ENCODE results near the gene IFIT5.

The IFIT5 gene

GRCh38 chr10:89416465-89416864, 2.1 kb downstream of the IFIT5 start:
- H3K4me2 ChIP-seq (ENCODE audit: low read length) = no peak overlapping the region

GRCh38 chr10:89419548-89419947, 5.2 kb downstream of the IFIT5 start:
- Histone ChIP-seq H3K4me1 (ENCODE audit: control insufficient read depth, low read length) (peaks cover 7% of the 10 kb centered on the region), H3F3A (ENCODE audit: control insufficient read depth, insufficient read depth) (no peaks in the 10 kb centered on the region), H3K36me3 (ENCODE audit: control insufficient read depth, low read length) (no peaks in the 10 kb centered on the region), H3K9me2 (replicated peaks; ENCODE audit: control insufficient read depth, low read length) (no peaks in the 10 kb centered on the region), H3K27me3 (ENCODE audit: control insufficient read depth, low read length) (peaks cover 26% of the 10 kb centered on the region), H4K20me1 (ENCODE audit: control insufficient read depth, insufficient read depth, low read depth, low read length) (no peaks in the 10 kb centered on the region), H3K27ac (ENCODE audit: low read depth, low read length) (no peak overlapping the region), H3K4me2 (ENCODE audit: low read length) (no peak overlapping the region), H3K79me2 (ENCODE audit: control insufficient read depth, low read length) (no peaks in the 10 kb centered on the region), H3K9me3 (ENCODE audit: control insufficient read depth, insufficient read depth, low read length) (no peaks in the 10 kb centered on the region), H3K4me3 (ENCODE audit: low read length) (no peak overlapping the region)
- no peak for TF ChIP-seq EZH2phosphoT487 (IDR thresholded peaks at IDR 0.05; ENCODE audit: borderline replicate concordance, low read length)
- TF ChIP-seq, protein P1, sequence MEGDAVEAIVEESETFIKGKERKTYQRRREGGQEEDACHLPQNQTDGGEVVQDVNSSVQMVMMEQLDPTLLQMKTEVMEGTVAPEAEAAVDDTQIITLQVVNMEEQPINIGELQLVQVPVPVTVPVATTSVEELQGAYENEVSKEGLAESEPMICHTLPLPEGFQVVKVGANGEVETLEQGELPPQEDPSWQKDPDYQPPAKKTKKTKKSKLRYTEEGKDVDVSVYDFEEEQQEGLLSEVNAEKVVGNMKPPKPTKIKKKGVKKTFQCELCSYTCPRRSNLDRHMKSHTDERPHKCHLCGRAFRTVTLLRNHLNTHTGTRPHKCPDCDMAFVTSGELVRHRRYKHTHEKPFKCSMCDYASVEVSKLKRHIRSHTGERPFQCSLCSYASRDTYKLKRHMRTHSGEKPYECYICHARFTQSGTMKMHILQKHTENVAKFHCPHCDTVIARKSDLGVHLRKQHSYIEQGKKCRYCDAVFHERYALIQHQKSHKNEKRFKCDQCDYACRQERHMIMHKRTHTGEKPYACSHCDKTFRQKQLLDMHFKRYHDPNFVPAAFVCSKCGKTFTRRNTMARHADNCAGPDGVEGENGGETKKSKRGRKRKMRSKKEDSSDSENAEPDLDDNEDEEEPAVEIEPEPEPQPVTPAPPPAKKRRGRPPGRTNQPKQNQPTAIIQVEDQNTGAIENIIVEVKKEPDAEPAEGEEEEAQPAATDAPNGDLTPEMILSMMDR (IDR thresholded peaks at IDR 0.05; ENCODE audit: low read depth, low read length, poor library complexity, severe bottlenecking) = peak; percentile 38

More at GRCh38 chr10:89416465-89416864, 2.1 kb downstream of the IFIT5 start:
- H3K27ac ChIP-seq (ENCODE audit: low read depth, low read length) = no peak overlapping the region
- no peaks in the 10 kb centered on the region for H3K36me3 ChIP-seq (ENCODE audit: control insufficient read depth, low read length)
- peaks cover 33% of the 10 kb centered on the region for H3K27me3 ChIP-seq (ENCODE audit: control insufficient read depth, low read length)
- no peaks in the 10 kb centered on the region for H3K79me2 ChIP-seq (ENCODE audit: control insufficient read depth, low read length)
- no peaks in the 10 kb centered on the region for H3K9me2 ChIP-seq (replicated peaks; ENCODE audit: control insufficient read depth, low read length)
- peaks cover 12% of the 10 kb centered on the region for H3K4me1 ChIP-seq (ENCODE audit: control insufficient read depth, low read length)
- H3K4me3 ChIP-seq (ENCODE audit: low read length) = no peak overlapping the region
- TF ChIP-seq, protein P1 (IDR thresholded peaks at IDR 0.05; ENCODE audit: low read depth, low read length, poor library complexity, severe bottlenecking) = no peak
- no peak for TF ChIP-seq EZH2phosphoT487 (IDR thresholded peaks at IDR 0.05; ENCODE audit: borderline replicate concordance, low read length)
- H3F3A ChIP-seq (ENCODE audit: control insufficient read depth, insufficient read depth) = no peaks in the 10 kb centered on the region
- H4K20me1 ChIP-seq (ENCODE audit: control insufficient read depth, insufficient read depth, low read depth, low read length) = no peaks in the 10 kb centered on the region
- peaks cover 2% of the 10 kb centered on the region; the same call in 1 of the 2 replicates for H3K9me3 ChIP-seq (ENCODE audit: control insufficient read depth, insufficient read depth, low read length)

DNA sequence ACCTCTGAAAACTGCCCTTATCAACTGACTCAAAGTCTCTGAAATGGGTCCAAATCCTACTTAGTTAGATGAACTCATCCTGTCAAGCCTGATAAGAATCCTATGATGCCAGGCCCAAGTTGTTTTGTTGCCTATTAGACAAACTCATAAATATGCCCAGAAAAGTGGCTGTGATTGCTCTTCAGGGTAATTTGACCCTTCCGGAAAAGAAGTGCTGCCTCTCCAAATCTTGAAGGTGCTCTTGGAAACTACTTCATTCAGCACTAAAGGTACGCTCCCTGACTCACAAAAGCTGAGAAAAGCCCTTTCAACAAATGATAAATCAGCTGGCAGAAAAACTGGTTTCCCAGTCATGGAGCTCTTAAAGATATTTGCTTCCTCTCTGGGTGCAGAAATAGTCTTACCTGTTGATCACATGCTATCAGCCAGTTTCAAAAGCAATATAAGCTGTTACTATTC, 6.7 kb downstream of the IFIT5 start:
- Histone ChIP-seq H4K20me1 (ENCODE audit: control insufficient read depth, insufficient read depth, low read depth, low read length) (no peaks in the 10 kb centered on the region), H3K27ac (ENCODE audit: low read depth, low read length) (no peak overlapping the region), H3K36me3 (ENCODE audit: control insufficient read depth, low read length) (no peaks in the 10 kb centered on the region), H3K9me3 (ENCODE audit: control insufficient read depth, insufficient read depth, low read length) (no peaks in the 10 kb centered on the region), H3K9me2 (replicated peaks; ENCODE audit: control insufficient read depth, low read length) (no peaks in the 10 kb centered on the region), H3K4me2 (ENCODE audit: low read length) (no peak overlapping the region), H3K4me1 (ENCODE audit: control insufficient read depth, low read length) (no peaks in the 10 kb centered on the region), H3F3A (ENCODE audit: control insufficient read depth, insufficient read depth) (no peaks in the 10 kb centered on the region), H3K79me2 (ENCODE audit: control insufficient read depth, low read length) (no peaks in the 10 kb centered on the region), H3K27me3 (ENCODE audit: control insufficient read depth, low read length) (peaks cover 11% of the 10 kb centered on the region), H3K4me3 (ENCODE audit: low read length) (no peak overlapping the region)
- no peak for TF ChIP-seq EZH2phosphoT487 (IDR thresholded peaks at IDR 0.05; ENCODE audit: borderline replicate concordance, low read length)
- TF ChIP-seq, protein P1 (IDR thresholded peaks at IDR 0.05; ENCODE audit: low read depth, low read length, poor library complexity, severe bottlenecking) = no peak

All from DOHH2 (cell line).